Activated naive CD8-positive, alpha-beta T cell (primary cell): ENCODE results near the gene HNMT.
"Not testable (repeated sequence)": the region's sequence is repeated elsewhere in the genome, so short reads cannot be mapped to it uniquely, and the experiment has no call there.

ENCODE experiments used
- H3K27ac Mint-ChIP-seq: one replicate; pipeline ENCODE4 v1.8.0; 2021; ENCODE audit warnings: mixed read lengths
- H3K27me3 Mint-ChIP-seq: one replicate; pipeline ENCODE4 v1.8.0; 2021; ENCODE audit warnings: mixed read lengths
- H3K36me3 Mint-ChIP-seq: one replicate; pipeline ENCODE4 v1.8.0; 2021; ENCODE audit warnings: mixed read lengths
- H3K4me1 Mint-ChIP-seq: one replicate; pipeline ENCODE4 v1.8.0; 2021; ENCODE audit warnings: low read depth, mixed read lengths
- H3K4me3 Mint-ChIP-seq: one replicate; pipeline ENCODE4 v1.8.0; 2021; ENCODE audit warnings: mild to moderate bottlenecking, mixed read lengths
- H3K9me3 Mint-ChIP-seq: one replicate; pipeline ENCODE4 v1.8.0; 2021; ENCODE audit warnings: low read depth, mixed read lengths

HNMT gene

GRCh38 chr2:138028538-138028937 lies 64.3 kb downstream of the HNMT start:
- H3K27me3 Mint-ChIP-seq = no peaks in the 10 kb centered on the region
- no peak overlapping the region for H3K4me3 Mint-ChIP-seq
- no peaks in the 10 kb centered on the region for H3K9me3 Mint-ChIP-seq
- no peak overlapping the region for H3K27ac Mint-ChIP-seq
- no peaks in the 10 kb centered on the region for H3K36me3 Mint-ChIP-seq
- H3K4me1 Mint-ChIP-seq = no peaks in the 10 kb centered on the region

GRCh38 chr2:138029276-138029675 lies 65.0 kb downstream of the HNMT start:
- no peaks in the 10 kb centered on the region for H3K4me1 Mint-ChIP-seq
- H3K9me3 Mint-ChIP-seq = no peaks in the 10 kb centered on the region
- no peak overlapping the region for H3K27ac Mint-ChIP-seq
- H3K36me3 Mint-ChIP-seq = no peaks in the 10 kb centered on the region
- H3K4me3 Mint-ChIP-seq = no peak overlapping the region
- H3K27me3 Mint-ChIP-seq = no peaks in the 10 kb centered on the region

- Mint-ChIP-seq H3K36me3 (no peaks in the 10 kb centered on the region), H3K4me1 (no peaks in the 10 kb centered on the region), H3K4me3 (no peak overlapping the region), H3K27ac (no peak overlapping the region), H3K27me3 (no peaks in the 10 kb centered on the region), H3K9me3 (no peaks in the 10 kb centered on the region)
Observed at GRCh38 chr2:138030459-138030858, 66.2 kb downstream of the HNMT start.

- H3K27ac Mint-ChIP-seq = no peak overlapping the region
- no peaks in the 10 kb centered on the region for H3K9me3 Mint-ChIP-seq
- no peak overlapping the region for H3K4me3 Mint-ChIP-seq
Observed at GRCh38 chr2:138032334-138032733, 68.1 kb downstream of the HNMT start.

GRCh38 chr2:138034536-138034935 lies 70.3 kb downstream of the HNMT start:
- Mint-ChIP-seq H3K36me3 (no peaks in the 10 kb centered on the region), H3K9me3 (no peaks in the 10 kb centered on the region), H3K27ac (no peak overlapping the region), H3K4me1 (no peaks in the 10 kb centered on the region), H3K27me3 (no peaks in the 10 kb centered on the region), H3K4me3 (no peak overlapping the region)

More at GRCh38 chr2:138032334-138032733, 68.1 kb downstream of the HNMT start:
- Mint-ChIP-seq H3K4me1 (no peaks in the 10 kb centered on the region), H3K27me3 (no peaks in the 10 kb centered on the region), H3K36me3 (no peaks in the 10 kb centered on the region)

GRCh38 chr2:138035608-138036217 lies 71.4 kb downstream of the HNMT start:
- Mint-ChIP-seq H3K4me1 (no peaks in the 10 kb centered on the region), H3K27ac (no peak overlapping the region), H3K27me3 (no peaks in the 10 kb centered on the region), H3K9me3 (no peaks in the 10 kb centered on the region), H3K36me3 (no peaks in the 10 kb centered on the region), H3K4me3 (no peak overlapping the region)

GRCh38 chr2:138036522-138036921 lies 72.2 kb downstream of the HNMT start:
- Mint-ChIP-seq H3K9me3 (no peaks in the 10 kb centered on the region), H3K4me1 (no peaks in the 10 kb centered on the region), H3K27ac (no peak overlapping the region), H3K4me3 (no peak overlapping the region), H3K27me3 (no peaks in the 10 kb centered on the region), H3K36me3 (no peaks in the 10 kb centered on the region)

GRCh38 chr2:138037090-138037489 lies 72.8 kb downstream of the HNMT start:
- H3K36me3 Mint-ChIP-seq = no peaks in the 10 kb centered on the region
- no peaks in the 10 kb centered on the region for H3K4me1 Mint-ChIP-seq
- H3K27me3 Mint-ChIP-seq = no peaks in the 10 kb centered on the region
- no peaks in the 10 kb centered on the region for H3K9me3 Mint-ChIP-seq
- no peak overlapping the region for H3K4me3 Mint-ChIP-seq
- H3K27ac Mint-ChIP-seq = no peak overlapping the region

GRCh38 chr2:138040616-138041015 lies 76.3 kb downstream of the HNMT start:
- H3K27me3 Mint-ChIP-seq = peaks cover 3% of the 10 kb centered on the region
- H3K27ac Mint-ChIP-seq = no peak overlapping the region
- no peaks in the 10 kb centered on the region for H3K36me3 Mint-ChIP-seq
- no peaks in the 10 kb centered on the region for H3K4me1 Mint-ChIP-seq
- H3K4me3 Mint-ChIP-seq = no peak overlapping the region
- H3K9me3 Mint-ChIP-seq = peaks cover 3% of the 10 kb centered on the region

GRCh38 chr2:138042311-138042710 lies 78.0 kb downstream of the HNMT start:
- Mint-ChIP-seq H3K4me1 (no peaks in the 10 kb centered on the region), H3K27me3 (peaks cover 3% of the 10 kb centered on the region), H3K36me3 (no peaks in the 10 kb centered on the region), H3K27ac (no peak overlapping the region), H3K9me3 (peaks cover 3% of the 10 kb centered on the region), H3K4me3 (no peak overlapping the region)

GRCh38 chr2:138043588-138043987 lies 79.3 kb downstream of the HNMT start:
- not testable (repeated sequence) for H3K4me1 Mint-ChIP-seq, H3K27ac Mint-ChIP-seq, H3K4me3 Mint-ChIP-seq, H3K36me3 Mint-ChIP-seq, H3K27me3 Mint-ChIP-seq, H3K9me3 Mint-ChIP-seq

GRCh38 chr2:138058427-138058826 lies 94.2 kb downstream of the HNMT start:
- Mint-ChIP-seq H3K4me3 (no peak overlapping the region), H3K27me3 (no peaks in the 10 kb centered on the region), H3K27ac (no peak overlapping the region), H3K36me3 (no peaks in the 10 kb centered on the region), H3K4me1 (no peaks in the 10 kb centered on the region), H3K9me3 (no peaks in the 10 kb centered on the region)

GRCh38 chr2:138059487-138060300 lies 95.4 kb downstream of the HNMT start:
- Mint-ChIP-seq H3K27ac (no peak overlapping the region), H3K36me3 (no peaks in the 10 kb centered on the region), H3K4me3 (no peak overlapping the region), H3K4me1 (no peaks in the 10 kb centered on the region), H3K27me3 (no peaks in the 10 kb centered on the region), H3K9me3 (no peaks in the 10 kb centered on the region)

GRCh38 chr2:138060301-138060635 lies 96.0 kb downstream of the HNMT start:
- H3K4me3 Mint-ChIP-seq = no peak overlapping the region
- no peaks in the 10 kb centered on the region for H3K27me3 Mint-ChIP-seq
- no peak overlapping the region for H3K27ac Mint-ChIP-seq
- no peaks in the 10 kb centered on the region for H3K9me3 Mint-ChIP-seq
- H3K4me1 Mint-ChIP-seq = no peaks in the 10 kb centered on the region
- no peaks in the 10 kb centered on the region for H3K36me3 Mint-ChIP-seq

GRCh38 chr2:138061961-138062360 lies 97.7 kb downstream of the HNMT start:
- no peak overlapping the region for H3K27ac Mint-ChIP-seq
- H3K9me3 Mint-ChIP-seq = no peaks in the 10 kb centered on the region
- no peak overlapping the region for H3K4me3 Mint-ChIP-seq
- no peaks in the 10 kb centered on the region for H3K27me3 Mint-ChIP-seq
- H3K36me3 Mint-ChIP-seq = no peaks in the 10 kb centered on the region
- no peaks in the 10 kb centered on the region for H3K4me1 Mint-ChIP-seq

GRCh38 chr2:138063181-138063580 lies 98.9 kb downstream of the HNMT start:
- peaks cover under 1% of the 10 kb centered on the region for H3K27me3 Mint-ChIP-seq
- H3K4me1 Mint-ChIP-seq = no peaks in the 10 kb centered on the region
- no peaks in the 10 kb centered on the region for H3K36me3 Mint-ChIP-seq
- H3K27ac Mint-ChIP-seq = no peak overlapping the region
- no peak overlapping the region for H3K4me3 Mint-ChIP-seq
- no peaks in the 10 kb centered on the region for H3K9me3 Mint-ChIP-seq
